GM21529 (cell line): ENCODE results near the gene BBX.
"Not testable (repeated sequence)": the region's sequence is repeated elsewhere in the genome, so short reads cannot be mapped to it uniquely, and the experiment has no call there.

Source experiments
- ATAC-seq: cut with Tn5 transposase; IDR thresholded peaks from one replicate; pipeline ENCODE4 v1.9.1; 2021; ENCODE audit not compliant: unreplicated experiment

BBX gene

GRCh38 chr3:107540857-107541256 is 18.1 kb downstream of the BBX start:
- ATAC-seq: no peak

GRCh38 chr3:107542665-107543064 is 19.9 kb downstream of the BBX start:
- no peak for ATAC-seq

- ATAC-seq: no peak
Observed at GRCh38 chr3:107543666-107544065, 20.9 kb downstream of the BBX start.

- no peak for ATAC-seq
Observed at GRCh38 chr3:107545680-107546120, 22.9 kb downstream of the BBX start.

- ATAC-seq: no peak
Observed at GRCh38 chr3:107548601-107549000, 25.8 kb downstream of the BBX start.

- no peak for ATAC-seq
Observed at GRCh38 chr3:107555359-107555758, 32.6 kb downstream of the BBX start.

- ATAC-seq: no peak
Observed at GRCh38 chr3:107557743-107558142, 35.0 kb downstream of the BBX start.

- ATAC-seq: no peak
Observed at GRCh38 chr3:107560166-107560565, 37.4 kb downstream of the BBX start.

- ATAC-seq: no peak
Observed at GRCh38 chr3:107561980-107562379, 39.2 kb downstream of the BBX start.

- no peak for ATAC-seq
Observed at GRCh38 chr3:107562969-107563529, 40.3 kb downstream of the BBX start.

GRCh38 chr3:107565244-107565643 is 42.5 kb downstream of the BBX start:
- ATAC-seq: not testable (repeated sequence)

- ATAC-seq: not testable (repeated sequence)
Observed at GRCh38 chr3:107571089-107571488, 48.3 kb downstream of the BBX start.

- ATAC-seq: not testable (repeated sequence)
Observed at GRCh38 chr3:107571492-107571891, 48.7 kb downstream of the BBX start.

- no peak for ATAC-seq
Observed at GRCh38 chr3:107574650-107575049, 51.9 kb downstream of the BBX start.

GRCh38 chr3:107578091-107578490 is 55.3 kb downstream of the BBX start:
- ATAC-seq: no peak

- ATAC-seq: no peak
Observed at GRCh38 chr3:107578523-107578922, 55.8 kb downstream of the BBX start.

GRCh38 chr3:107579371-107579770 is 56.6 kb downstream of the BBX start:
- no peak for ATAC-seq

- no peak for ATAC-seq
Observed at GRCh38 chr3:107581230-107581629, 58.5 kb downstream of the BBX start.

GRCh38 chr3:107588217-107588616 is 65.5 kb downstream of the BBX start:
- no peak for ATAC-seq

GRCh38 chr3:107589454-107589853 is 66.7 kb downstream of the BBX start:
- ATAC-seq: peak; percentile 54

- no peak for ATAC-seq
Observed at GRCh38 chr3:107590786-107591185, 68.0 kb downstream of the BBX start.

GRCh38 chr3:107592073-107592472 is 69.3 kb downstream of the BBX start:
- ATAC-seq: no peak

- ATAC-seq: no peak
Observed at GRCh38 chr3:107594870-107595269, 72.1 kb downstream of the BBX start.
